Progenitor cell of endocrine pancreas (in vitro differentiated cells): ENCODE results near the gene ALOX5. TPM values are rescaled to one million over a fixed set of nuclear protein-coding genes. Genes with fewer than 3 reads are reported as not detected.

ENCODE experiments used
- DNase-seq: peaks from one replicate; pipeline ENCODE4 v3.0.0; 2021; ENCODE audit warnings: low spot score; ENCODE audit not compliant: unreplicated experiment
- H3K27ac Mint-ChIP-seq: 2 replicates; pipeline ENCODE4 v1.8.0; 2021; ENCODE audit warnings: mild to moderate bottlenecking, moderate library complexity, mixed read lengths
- H3K27me3 Mint-ChIP-seq: 2 replicates; pipeline ENCODE4 v1.8.0; 2021; ENCODE audit warnings: mixed read lengths
- H3K36me3 Mint-ChIP-seq: 2 replicates; pipeline ENCODE4 v1.8.0; 2022; ENCODE audit warnings: mixed read lengths; ENCODE audit not compliant: insufficient read depth
- H3K4me1 Mint-ChIP-seq: 2 replicates; pipeline ENCODE4 v1.8.0; 2021; ENCODE audit warnings: low read depth, mixed read lengths
- H3K4me3 Mint-ChIP-seq: 2 replicates; pipeline ENCODE4 v1.8.0; 2021; ENCODE audit warnings: low read depth, mild to moderate bottlenecking, moderate library complexity, mixed read lengths
- H3K9me3 Mint-ChIP-seq: 2 replicates; pipeline ENCODE4 v1.8.0; 2021; ENCODE audit warnings: low read depth, mixed read lengths
- CTCF ChIP-seq: fragments of 200-600 bp; sonication (generic); IDR thresholded peaks from one replicate; pipeline ENCODE4 v1.5.0; 2021; ENCODE audit warnings: antibody characterized with exemption, mild to moderate bottlenecking; ENCODE audit not compliant: unreplicated experiment
- total RNA-seq: library from RNA; stranded (reverse); gene quantifications from 2 replicates; pipeline ENCODE4 v1.2.1, GENCODE V29; 2021

Gene ALOX5
- total RNA-seq, 1 donor from 2014 or later = 1.9 TPM

GRCh38 chr10:45378914-45379726, 5.1 kb downstream of the ALOX5 start:
- Mint-ChIP-seq H3K4me3 (no peak overlapping the region), H3K27me3 (peaks cover 47% of the 10 kb centered on the region), H3K4me1 (no peaks in the 10 kb centered on the region), H3K36me3 (no peaks in the 10 kb centered on the region), H3K9me3 (no peaks in the 10 kb centered on the region), H3K27ac (no peak overlapping the region)
- no peak for DNase-seq
- TF ChIP-seq CTCF = no peak

- no peaks in the 10 kb centered on the region for H3K9me3 Mint-ChIP-seq
- no peak overlapping the region for H3K4me3 Mint-ChIP-seq
- no peaks in the 10 kb centered on the region for H3K4me1 Mint-ChIP-seq
- no peak overlapping the region for H3K27ac Mint-ChIP-seq
- no peak for DNase-seq
- no peak for TF ChIP-seq CTCF
- no peaks in the 10 kb centered on the region for H3K36me3 Mint-ChIP-seq
- peaks cover 42% of the 10 kb centered on the region for H3K27me3 Mint-ChIP-seq
Measured at GRCh38 chr10:45379891-45380540, 6.0 kb downstream of the ALOX5 start.

- no peaks in the 10 kb centered on the region for H3K9me3 Mint-ChIP-seq
Measured at GRCh38 chr10:45380903-45381620, 7.0 kb downstream of the ALOX5 start.

GRCh38 chr10:45382591-45382990, 8.6 kb downstream of the ALOX5 start:
- no peaks in the 10 kb centered on the region for H3K36me3 Mint-ChIP-seq
- H3K27ac Mint-ChIP-seq = no peak overlapping the region
- no peak for TF ChIP-seq CTCF
- no peaks in the 10 kb centered on the region for H3K9me3 Mint-ChIP-seq
- no peak overlapping the region for H3K4me3 Mint-ChIP-seq
- no peaks in the 10 kb centered on the region for H3K4me1 Mint-ChIP-seq
- peaks cover 19% of the 10 kb centered on the region for H3K27me3 Mint-ChIP-seq
- DNase-seq = no peak

More at GRCh38 chr10:45380903-45381620, 7.0 kb downstream of the ALOX5 start:
- Mint-ChIP-seq H3K4me1 (no peaks in the 10 kb centered on the region), H3K4me3 (no peak overlapping the region), H3K36me3 (no peaks in the 10 kb centered on the region), H3K27ac (no peak overlapping the region), H3K27me3 (peaks cover 32% of the 10 kb centered on the region)
- TF ChIP-seq CTCF = no peak
- DNase-seq = no peak

GRCh38 chr10:45383682-45384330, 9.8 kb downstream of the ALOX5 start:
- H3K4me1 Mint-ChIP-seq = no peaks in the 10 kb centered on the region
- no peak for DNase-seq
- TF ChIP-seq CTCF = no peak

More at GRCh38 chr10:45383682-45384330, 9.8 kb downstream of the ALOX5 start:
- Mint-ChIP-seq H3K27ac (no peak overlapping the region), H3K4me3 (no peak overlapping the region), H3K36me3 (no peaks in the 10 kb centered on the region), H3K27me3 (peaks cover 11% of the 10 kb centered on the region), H3K9me3 (peaks cover 1% of the 10 kb centered on the region)
